ENCODE results near the gene ATP6V1G2. TPM values are rescaled to one million over a fixed set of nuclear protein-coding genes. Genes with fewer than 3 reads are reported as not detected.
"Not testable (repeated sequence)": the region's sequence is repeated elsewhere in the genome, so short reads cannot be mapped to it uniquely, and the experiment has no call there.

Gene ATP6V1G2
- total RNA-seq, 1 donor from 2014 or later: 6.8 TPM

DNA sequence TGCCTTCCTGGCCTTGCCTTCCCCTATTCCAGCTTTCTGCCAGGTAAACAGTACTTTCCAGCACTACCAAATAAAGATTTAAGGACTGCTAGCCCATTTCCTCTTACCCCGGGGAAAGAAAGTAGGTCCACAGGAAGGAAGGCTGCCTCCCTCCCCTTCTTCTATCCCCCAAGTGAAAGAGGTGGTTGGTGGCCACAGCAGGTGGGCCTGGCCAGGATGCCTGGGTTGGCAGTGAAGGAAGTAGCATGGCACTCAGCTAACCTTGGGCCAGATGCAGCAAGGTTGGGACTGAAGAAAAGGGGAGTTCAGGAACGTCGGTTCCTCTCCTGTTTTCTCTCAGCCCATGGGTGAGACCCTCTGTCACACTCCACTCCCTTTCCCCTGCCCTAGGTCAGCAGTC is 9.9 kb upstream of the ATP6V1G2 start:
- H3K9me3 Mint-ChIP-seq: no peaks in the 10 kb centered on the region
- H3K79me2 ChIP-seq (ENCODE audit: low read depth): peaks cover 11% of the 10 kb centered on the region
- H3F3A ChIP-seq (ENCODE audit: low read depth): no peaks in the 10 kb centered on the region
- no peaks in the 10 kb centered on the region for H3K4me1 Mint-ChIP-seq
- no peak for TF ChIP-seq EZH2phosphoT487 (IDR thresholded peaks at IDR 0.05)
- TF ChIP-seq, protein P1, sequence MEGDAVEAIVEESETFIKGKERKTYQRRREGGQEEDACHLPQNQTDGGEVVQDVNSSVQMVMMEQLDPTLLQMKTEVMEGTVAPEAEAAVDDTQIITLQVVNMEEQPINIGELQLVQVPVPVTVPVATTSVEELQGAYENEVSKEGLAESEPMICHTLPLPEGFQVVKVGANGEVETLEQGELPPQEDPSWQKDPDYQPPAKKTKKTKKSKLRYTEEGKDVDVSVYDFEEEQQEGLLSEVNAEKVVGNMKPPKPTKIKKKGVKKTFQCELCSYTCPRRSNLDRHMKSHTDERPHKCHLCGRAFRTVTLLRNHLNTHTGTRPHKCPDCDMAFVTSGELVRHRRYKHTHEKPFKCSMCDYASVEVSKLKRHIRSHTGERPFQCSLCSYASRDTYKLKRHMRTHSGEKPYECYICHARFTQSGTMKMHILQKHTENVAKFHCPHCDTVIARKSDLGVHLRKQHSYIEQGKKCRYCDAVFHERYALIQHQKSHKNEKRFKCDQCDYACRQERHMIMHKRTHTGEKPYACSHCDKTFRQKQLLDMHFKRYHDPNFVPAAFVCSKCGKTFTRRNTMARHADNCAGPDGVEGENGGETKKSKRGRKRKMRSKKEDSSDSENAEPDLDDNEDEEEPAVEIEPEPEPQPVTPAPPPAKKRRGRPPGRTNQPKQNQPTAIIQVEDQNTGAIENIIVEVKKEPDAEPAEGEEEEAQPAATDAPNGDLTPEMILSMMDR (IDR thresholded peaks at IDR 0.05): no peak
- no peak for TF ChIP-seq EZH2 (IDR thresholded peaks at IDR 0.05)
- peaks cover 15% of the 10 kb centered on the region for H3K36me3 Mint-ChIP-seq
- no peak for DNase-seq (ENCODE audit: low spot score)
- no peak overlapping the region for H3K27ac Mint-ChIP-seq
- no peak overlapping the region for H3K27ac ChIP-seq
- H3K27me3 Mint-ChIP-seq (ENCODE audit: insufficient read depth, low read depth): peaks cover 6% of the 10 kb centered on the region
- H3K9me3 ChIP-seq (ENCODE audit: low read depth): no peaks in the 10 kb centered on the region
- no peak overlapping the region for H2AFZ ChIP-seq (replicated peaks)
- H4K20me1 ChIP-seq (ENCODE audit: low read depth): no peaks in the 10 kb centered on the region
- no peaks in the 10 kb centered on the region for H3K36me3 ChIP-seq
- no peak overlapping the region for H3K4me3 ChIP-seq
- no peak overlapping the region for H3K4me2 ChIP-seq
- no peak overlapping the region for H3K9ac ChIP-seq
- H3K27me3 ChIP-seq: no peaks in the 10 kb centered on the region
- H3K4me1 ChIP-seq: no peaks in the 10 kb centered on the region
- no peak overlapping the region for H3K4me3 Mint-ChIP-seq

DNA sequence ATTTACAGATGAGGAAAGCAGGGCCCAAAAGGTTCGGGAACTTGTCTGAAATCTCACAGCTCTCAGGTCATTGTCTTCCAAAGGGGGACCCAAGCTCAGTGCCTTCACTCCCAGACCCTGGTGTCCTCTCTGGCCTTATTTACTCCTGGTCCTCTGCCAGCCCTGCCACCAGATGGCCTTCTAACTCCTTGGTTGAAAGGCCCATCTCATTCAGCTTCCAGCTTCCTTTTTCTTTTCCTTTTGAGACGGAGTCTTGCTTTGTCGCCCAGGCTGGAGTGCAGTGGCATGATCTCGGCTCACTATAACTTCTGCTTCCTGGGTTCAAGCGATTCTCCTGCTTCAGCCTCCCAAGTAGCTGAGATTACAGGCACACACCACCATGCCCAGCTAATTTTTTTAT is 5.0 kb upstream of the ATP6V1G2 start:
- Mint-ChIP-seq H3K4me3 (peak overlapping the region; percentile 38), H3K36me3 (peaks cover 13% of the 10 kb centered on the region), H3K4me1 (peaks cover 22% of the 10 kb centered on the region)
- H3K4me3 ChIP-seq; H4K20me1 ChIP-seq (ENCODE audit: low read depth); H3K9me3 ChIP-seq (ENCODE audit: low read depth); H3K36me3 ChIP-seq; H3K27ac ChIP-seq; H3K4me2 ChIP-seq; H3K27me3 ChIP-seq; H3K27me3 Mint-ChIP-seq (ENCODE audit: insufficient read depth, low read depth); H2AFZ ChIP-seq (replicated peaks); H3K27ac Mint-ChIP-seq; H3K4me1 ChIP-seq; H3K9ac ChIP-seq; H3K9me3 Mint-ChIP-seq: not testable (repeated sequence)
- Histone ChIP-seq H3K79me2 (ENCODE audit: low read depth) (peaks cover 28% of the 10 kb centered on the region), H3F3A (ENCODE audit: low read depth) (peaks cover 28% of the 10 kb centered on the region)
- TF ChIP-seq, protein P1 (IDR thresholded peaks at IDR 0.05): peak; percentile 60
- peak; percentile 70 for DNase-seq (ENCODE audit: low spot score)

DNA sequence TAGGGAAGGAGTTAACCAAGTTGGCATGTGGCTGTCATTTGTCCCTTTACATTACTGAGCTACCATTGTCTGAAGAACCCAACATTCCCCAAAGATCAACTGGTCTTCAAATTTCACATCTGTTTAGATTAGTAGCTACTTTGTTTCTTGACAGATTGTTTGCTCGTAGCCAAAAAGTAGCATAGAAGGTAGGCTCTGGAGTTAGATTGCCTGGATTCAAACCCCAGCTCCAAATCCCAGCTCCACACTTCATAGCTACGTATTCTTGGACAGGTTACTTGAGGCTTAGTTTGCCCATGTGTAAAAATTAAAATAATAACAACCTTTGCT is 2.1 kb upstream of the ATP6V1G2 start:
- H3K36me3 Mint-ChIP-seq: peaks cover 13% of the 10 kb centered on the region
- no peak overlapping the region for H2AFZ ChIP-seq (replicated peaks)
- peak overlapping the region; percentile 88 for H3K4me3 Mint-ChIP-seq
- H3K36me3 ChIP-seq: no peaks in the 10 kb centered on the region
- TF ChIP-seq EZH2 (IDR thresholded peaks at IDR 0.05) (no peak), EZH2phosphoT487 (IDR thresholded peaks at IDR 0.05) (no peak)
- TF ChIP-seq, protein P1 (IDR thresholded peaks at IDR 0.05): no peak
- peak overlapping the region; percentile 51 for H3K4me3 ChIP-seq
- H3K9me3 ChIP-seq (ENCODE audit: low read depth): no peaks in the 10 kb centered on the region
- H3K79me2 ChIP-seq (ENCODE audit: low read depth): peaks cover 31% of the 10 kb centered on the region
- no peak overlapping the region for H3K27ac ChIP-seq
- H3K4me2 ChIP-seq: peak overlapping the region; percentile 79
- peaks cover 34% of the 10 kb centered on the region for H3F3A ChIP-seq (ENCODE audit: low read depth)
- H3K27me3 Mint-ChIP-seq (ENCODE audit: insufficient read depth, low read depth): peaks cover 6% of the 10 kb centered on the region
- DNase-seq (ENCODE audit: low spot score): no peak
- H3K27me3 ChIP-seq: no peaks in the 10 kb centered on the region
- no peak overlapping the region for H3K27ac Mint-ChIP-seq
- peak overlapping the region; percentile 84 for H3K9ac ChIP-seq
- H4K20me1 ChIP-seq (ENCODE audit: low read depth): no peaks in the 10 kb centered on the region
- H3K4me1 Mint-ChIP-seq: peaks cover 38% of the 10 kb centered on the region
- H3K4me1 ChIP-seq: peaks cover 16% of the 10 kb centered on the region
- H3K9me3 Mint-ChIP-seq: no peaks in the 10 kb centered on the region

Data from neural progenitor cell (in vitro differentiated cells).